GM18519 (cell line): ENCODE results near the gene FAM131B.
"Not testable (repeated sequence)": the region's sequence is repeated elsewhere in the genome, so short reads cannot be mapped to it uniquely, and the experiment has no call there.

Experiments
- ATAC-seq: cut with Tn5 transposase; IDR thresholded peaks from one replicate; pipeline ENCODE4 v1.9.1; 2021; ENCODE audit warnings: mild to moderate bottlenecking, moderate library complexity; ENCODE audit not compliant: unreplicated experiment, low FRiP score

Gene FAM131B

DNA sequence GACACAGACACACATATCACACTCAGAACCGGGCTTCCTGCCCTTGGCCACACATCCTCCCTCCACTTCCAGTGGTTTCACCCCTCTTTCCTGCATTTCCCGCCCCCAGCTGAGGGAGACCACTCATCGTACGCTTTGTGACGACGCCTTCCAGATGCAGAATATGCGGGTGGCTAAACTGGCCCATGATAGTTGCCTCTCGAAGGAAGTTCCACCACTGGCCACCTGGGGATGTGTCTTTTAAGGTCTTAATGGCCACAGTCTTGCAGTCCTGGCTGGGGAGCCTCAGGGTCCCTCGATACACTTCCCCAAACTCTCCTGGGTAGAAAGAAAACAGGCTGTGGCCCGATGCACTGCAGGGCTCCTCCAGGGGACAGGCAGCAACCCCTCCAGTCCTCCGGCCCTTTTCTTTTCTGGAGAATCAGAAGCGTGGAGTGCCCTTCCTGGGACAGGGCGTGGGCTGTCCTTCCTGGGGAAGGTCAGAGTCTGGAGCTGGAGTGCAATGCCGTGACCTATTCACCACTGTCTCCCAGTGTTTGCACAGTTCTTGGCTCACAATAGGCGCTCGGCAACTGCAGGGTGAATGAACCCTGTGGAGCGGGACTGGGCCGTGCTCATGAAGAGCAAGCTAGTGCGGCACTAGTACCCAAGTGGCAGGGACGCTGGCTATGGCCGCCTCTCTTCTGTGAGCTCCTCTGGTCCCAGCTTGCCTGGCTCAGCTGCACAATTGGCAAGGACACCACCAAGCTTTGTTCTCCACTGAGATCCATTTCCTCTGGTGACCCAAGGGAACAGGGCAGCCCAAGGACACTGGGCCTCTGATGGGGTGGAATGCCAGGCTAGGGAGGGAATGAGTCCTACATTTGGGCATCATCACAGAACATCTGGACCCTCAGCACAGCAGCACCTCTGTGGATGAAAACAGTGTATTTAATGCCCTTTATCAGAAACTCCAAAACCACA is 33.0 kb upstream of the FAM131B start:
- ATAC-seq: no peak

GRCh38 chr7:143394777-143395176 is 32.3 kb upstream of the FAM131B start:
- no peak for ATAC-seq

DNA sequence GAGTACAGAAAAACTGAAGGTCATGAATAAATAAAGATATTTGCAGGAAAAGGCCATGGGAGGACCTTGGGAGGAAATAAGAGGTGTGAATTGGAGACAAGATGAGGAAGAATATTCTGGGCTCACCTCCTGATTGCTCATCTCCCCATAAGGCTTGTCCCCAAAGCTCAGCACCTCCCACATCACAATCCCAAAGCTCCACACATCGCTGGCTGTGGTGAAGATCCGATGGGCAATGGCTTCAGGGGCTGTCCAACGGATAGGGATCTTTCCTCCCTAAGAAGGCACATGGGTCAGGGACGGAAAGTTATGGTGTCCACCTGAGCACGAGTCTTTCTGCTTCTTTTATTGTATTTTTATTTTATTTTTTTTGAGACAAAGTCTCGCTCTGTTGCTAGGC is 31.6 kb upstream of the FAM131B start:
- ATAC-seq: no peak

DNA sequence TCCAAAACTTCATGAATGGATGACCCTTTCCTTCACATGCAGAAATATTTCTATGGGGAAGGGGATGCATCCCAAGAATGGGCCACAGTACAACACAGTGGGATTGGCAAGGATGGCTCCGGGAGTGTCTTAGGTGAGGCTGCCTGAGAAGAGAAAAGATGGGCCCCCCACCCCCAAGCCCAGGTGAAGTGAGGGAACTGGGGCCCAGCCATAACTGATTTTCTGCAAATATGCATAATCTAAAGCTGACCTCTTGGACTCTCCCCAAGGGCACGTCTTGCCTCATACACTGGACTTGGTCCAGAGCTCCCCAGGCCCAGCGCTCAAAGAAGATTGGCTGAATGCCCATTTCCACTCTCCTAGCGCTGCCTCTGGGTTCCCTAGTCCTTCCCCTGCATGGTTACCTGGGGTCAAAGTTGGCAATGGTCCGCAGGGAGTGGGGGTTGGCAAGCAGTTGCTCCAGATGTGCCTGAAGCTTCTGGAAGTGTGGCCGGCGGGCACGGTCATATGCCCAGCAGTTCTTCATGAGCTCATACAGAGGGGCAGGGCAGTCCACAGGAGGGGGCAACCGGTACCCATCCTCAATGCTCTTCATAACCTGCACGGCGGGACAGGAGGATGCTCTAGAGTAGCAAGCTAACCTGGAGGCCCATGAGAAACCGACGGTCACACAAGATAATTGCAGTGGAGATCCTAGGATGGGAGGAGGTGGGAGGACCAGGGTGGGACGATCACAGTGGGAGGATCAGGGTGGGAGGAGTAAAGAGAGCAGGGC is 30.9 kb upstream of the FAM131B start:
- no peak for ATAC-seq

DNA sequence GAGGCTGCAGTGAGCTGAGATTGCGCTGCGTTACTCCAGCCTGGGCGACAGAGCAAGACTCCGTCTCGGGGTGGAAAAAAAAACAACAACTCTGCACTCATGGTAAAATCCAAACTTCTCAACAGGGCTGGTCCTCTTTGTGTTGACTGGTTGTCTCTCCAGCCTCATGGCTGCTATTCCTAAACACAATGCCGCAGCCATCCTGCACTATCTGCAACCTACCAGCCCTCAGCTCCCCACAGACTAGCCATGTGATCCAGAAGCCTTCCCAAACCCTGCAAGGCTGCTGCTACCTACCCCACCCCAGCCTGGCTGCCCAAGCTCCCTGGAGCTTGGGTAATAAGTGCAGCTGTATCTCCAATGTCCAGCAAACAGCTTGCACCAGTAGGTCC is 30.4 kb upstream of the FAM131B start:
- no peak for ATAC-seq

DNA sequence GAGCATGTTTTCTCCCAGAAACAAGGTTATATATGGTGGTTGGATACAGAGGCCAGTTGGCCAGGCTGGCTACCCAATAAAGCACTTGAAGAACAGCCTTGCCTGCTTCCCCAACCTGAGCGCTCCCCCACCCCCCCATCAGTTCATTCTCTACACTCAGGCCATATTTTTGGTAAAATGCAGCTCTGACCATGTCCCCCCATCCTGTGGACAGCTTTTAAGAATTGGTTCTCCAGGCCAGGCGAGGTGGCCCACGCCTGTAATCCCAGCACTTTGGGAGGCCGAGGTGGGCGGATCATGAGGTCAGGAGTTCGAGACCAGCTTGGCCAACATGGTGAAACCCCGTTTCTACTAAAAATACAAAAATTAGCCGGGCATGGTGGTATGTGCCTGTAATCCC is 29.9 kb upstream of the FAM131B start:
- not testable (repeated sequence) for ATAC-seq

- no peak for ATAC-seq
These were observed 29.2 kb upstream of the FAM131B start for GRCh38 chr7:143391462-143392404.

DNA sequence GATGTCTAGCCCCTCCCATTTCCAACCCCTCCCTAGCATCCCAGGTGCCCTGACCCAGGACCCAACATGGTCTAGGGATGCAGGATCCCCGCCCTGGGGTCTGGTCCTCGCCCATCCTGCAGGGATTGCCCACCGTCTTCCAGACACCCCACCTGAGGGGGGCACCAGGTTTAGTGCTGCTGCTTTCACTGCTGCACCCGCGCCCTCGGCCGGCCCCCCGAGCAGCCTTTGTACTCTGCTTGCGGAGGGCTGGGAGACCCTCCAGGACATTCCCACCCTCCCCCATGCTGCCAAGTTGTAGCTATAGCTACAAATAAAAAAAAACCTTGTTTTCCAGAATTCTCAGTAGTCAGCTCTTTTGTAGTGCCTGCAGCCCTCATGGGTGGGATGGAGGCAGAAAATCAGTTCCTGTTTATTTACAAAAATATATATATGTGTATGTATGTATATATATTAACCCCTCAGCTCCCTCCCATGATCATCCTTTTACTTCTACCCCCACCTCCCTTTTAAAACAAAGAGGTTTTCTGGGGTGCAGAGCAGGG is 28.3 kb upstream of the FAM131B start:
- no peak for ATAC-seq

- ATAC-seq: no peak
These were observed 27.7 kb upstream of the FAM131B start for GRCh38 chr7:143390104-143390772.

DNA sequence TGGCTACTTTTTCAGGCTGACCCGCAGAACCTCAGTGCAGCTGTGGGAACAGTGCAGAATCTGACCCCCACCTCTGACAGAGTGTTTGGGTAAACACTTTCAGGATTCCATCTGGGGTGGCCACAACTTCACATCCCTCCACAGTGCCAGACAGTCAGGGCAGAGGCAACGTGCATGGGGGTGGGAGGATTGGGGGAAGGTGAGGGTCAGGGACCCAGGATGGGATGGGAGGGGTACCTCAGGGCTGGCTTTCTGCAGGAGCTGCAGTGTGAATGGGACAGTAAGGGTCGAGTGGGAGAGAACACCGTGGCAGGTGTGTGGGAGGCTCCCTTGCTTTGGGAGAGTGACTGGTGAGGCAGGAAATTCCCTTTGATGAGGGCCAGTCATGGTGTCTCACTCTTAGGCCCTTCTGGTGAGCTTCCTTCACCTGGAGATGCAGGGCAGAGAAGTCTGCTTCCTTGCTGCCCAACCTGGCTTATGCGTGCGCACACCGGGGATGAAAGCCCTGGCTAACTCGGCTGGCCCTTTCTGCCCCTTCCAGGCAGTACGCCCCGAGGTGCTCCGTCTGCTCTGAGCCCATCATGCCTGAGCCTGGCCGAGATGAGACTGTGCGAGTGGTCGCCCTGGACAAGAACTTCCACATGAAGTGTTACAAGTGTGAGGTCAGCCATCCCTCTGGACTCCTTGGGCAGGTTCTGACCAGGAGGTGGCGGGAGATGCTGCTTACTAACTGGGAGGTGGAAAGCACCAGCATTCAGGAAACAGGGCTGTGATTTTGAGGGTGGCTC is 27.0 kb upstream of the FAM131B start:
- ATAC-seq: no peak

DNA sequence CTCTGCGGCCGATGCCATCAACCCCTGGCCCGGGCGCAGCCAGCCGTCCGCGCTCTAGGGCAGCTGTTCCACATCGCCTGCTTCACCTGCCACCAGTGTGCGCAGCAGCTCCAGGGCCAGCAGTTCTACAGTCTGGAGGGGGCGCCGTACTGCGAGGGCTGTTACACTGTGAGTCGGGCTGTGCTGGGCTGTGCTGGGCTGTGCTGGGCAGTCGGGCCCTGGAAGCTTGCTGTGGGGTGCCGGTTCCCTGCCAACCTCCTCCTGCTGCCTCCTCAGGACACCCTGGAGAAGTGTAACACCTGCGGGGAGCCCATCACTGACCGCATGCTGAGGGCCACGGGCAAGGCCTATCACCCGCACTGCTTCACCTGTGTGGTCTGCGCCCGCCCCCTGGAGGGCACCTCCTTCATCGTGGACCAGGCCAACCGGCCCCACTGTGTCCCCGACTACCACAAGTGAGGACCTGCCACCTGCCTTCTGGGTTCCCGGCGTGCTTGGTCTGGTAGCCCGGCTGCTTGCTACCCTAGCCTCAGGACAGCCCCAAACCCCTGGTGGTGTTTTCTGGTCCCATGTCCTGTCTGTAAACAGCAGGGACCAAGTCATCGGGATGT is 26.1 kb upstream of the FAM131B start:
- no peak for ATAC-seq

- no peak for ATAC-seq
These were observed 25.5 kb upstream of the FAM131B start for GRCh38 chr7:143388051-143388450.

DNA sequence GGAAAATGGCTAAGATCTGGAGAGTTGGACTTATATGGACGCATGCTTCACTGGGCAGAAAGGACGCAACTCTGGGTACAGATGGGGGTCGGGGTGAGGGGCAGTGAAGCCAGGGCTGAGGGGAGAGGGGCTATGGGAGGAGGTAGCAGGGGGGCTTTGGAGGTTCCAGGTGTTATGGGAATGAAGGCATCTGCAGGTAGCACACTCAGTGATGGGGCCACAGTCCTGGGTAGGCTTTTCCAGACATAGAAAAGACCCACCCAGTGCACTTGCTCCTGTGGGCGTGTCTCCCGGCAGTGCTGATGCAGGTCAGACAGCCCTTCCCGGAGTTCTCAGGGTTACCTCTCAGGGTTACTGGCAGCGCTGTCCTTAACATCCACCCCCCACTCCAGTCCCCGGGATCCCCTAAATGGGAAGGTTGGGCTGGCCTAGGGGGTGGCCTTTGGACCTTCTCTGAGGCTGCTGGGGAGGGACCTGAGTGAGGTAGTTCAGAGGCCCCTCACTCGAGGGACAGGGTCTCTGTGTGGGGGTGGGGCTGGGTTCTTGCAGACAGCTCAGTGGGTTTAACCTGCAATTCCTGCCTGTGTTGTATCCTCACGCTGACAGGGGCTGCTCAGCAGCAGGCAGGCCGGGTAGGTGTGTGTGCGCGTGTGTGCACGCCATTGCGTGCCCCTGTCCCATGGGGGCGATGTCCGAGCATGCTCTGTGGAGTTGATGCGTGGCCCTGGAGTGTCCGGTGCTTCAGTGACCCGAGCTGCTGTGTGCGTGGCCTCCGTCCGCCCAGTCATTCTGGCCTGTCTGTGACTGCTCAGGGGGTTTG is 24.9 kb upstream of the FAM131B start:
- no peak for ATAC-seq

- ATAC-seq: peak; percentile 37
These were observed 23.6 kb upstream of the FAM131B start for GRCh38 chr7:143385891-143386781.

DNA sequence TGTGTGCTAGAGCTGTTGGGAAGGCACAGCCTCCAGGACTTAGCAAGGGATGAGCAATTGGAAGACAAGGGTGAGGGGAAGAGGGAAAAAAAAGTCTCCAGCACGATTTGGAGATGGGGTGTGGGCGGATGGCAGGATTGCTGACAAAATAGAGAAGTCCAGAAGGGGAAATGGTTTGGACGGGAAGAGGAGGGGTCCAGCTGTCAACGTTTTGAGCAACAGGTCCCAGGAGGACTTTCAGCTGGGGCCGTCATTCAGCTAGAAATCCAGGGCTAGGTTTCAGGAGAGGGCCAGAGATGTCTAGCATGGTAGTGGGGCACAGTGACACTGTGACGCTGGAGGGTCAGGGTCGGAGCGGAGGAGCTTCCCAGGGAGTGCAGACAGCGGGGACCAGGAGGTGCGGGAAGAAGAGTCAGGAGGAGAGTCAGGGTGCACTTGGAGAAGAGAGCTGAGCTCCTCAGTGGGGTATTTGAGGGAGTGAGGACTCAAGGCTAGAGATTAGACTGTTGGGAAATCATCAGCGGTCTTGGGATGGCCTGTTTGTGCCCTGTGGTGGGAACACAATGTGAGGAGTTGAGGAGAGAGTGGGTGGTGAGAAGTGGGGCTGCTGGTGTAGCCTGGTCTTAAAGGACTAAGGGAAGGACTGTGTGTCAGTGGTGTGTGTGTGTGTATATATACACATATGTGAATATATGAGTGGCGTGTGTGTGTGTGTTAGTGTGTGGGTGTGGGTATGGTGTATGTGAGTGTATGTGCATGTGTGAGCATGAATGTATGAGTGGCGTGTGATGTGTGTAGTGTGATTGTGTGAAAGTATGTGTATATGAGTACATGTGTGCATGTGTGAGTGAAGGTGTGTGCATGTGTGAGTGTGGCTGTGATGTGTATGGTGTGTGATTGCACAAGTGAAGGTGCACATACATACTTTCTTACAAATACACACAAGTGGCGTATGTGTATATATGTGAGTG is 22.4 kb upstream of the FAM131B start:
- ATAC-seq: no peak

DNA sequence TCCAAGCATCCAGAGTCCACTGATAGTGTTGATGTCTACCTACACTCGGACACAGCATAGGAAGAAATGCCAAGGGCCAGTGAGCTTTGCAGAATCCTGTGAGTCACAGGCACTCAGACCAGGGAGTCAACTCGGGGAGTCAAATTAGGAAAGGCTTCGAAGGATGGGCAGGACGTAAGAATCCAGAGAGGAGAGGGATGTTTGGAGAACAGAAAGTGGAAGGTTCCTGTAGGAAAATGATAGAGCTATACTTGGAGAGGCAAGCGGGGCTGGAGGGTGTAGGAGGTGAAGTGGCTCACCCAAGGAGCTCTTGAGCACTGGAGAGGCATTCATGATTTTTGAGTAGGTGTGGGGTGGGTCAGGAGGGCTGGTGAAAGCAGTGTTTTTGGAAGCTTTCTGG is 21.6 kb upstream of the FAM131B start:
- no peak for ATAC-seq
